Spleen (tissue), 7 donors: ENCODE results near the gene GLP1R.

Experiments used
- CTCF ChIP-seq, 11 experiments: fragments of 200-600 bp in 7 of 11; fragments of 450-650 bp in 4 of 11; sonication (generic) in 4 of 11; IDR thresholded peaks in 8 of 11; conservative IDR thresholded peaks in 3 of 11; 1 replicate in 7 of 11; 2 replicates in 4 of 11; pipeline versions ENCODE4 v1.4.0 to v1.8.0; 2016 to 2021; ENCODE audit warnings: antibody characterized with exemption in 11 of 11, inconsistent platforms in 4 of 11, mild to moderate bottlenecking in 1 of 11
- POLR2A ChIP-seq, 3 donors: fragments of 450-650 bp; IDR thresholded peaks; one replicate each; pipeline ENCODE4 v1.5.1; 2017; ENCODE audit warnings: antibody characterized with exemption in 3 of 3, mild to moderate bottlenecking in 1 of 3
- donor health status: DM: no; HTN: no; CAD: no; lungs with moderate emphysema.
- donor health status: DM: no; HTN: no; CAD: no.
- donor health status: DM: no; HTN: no; CAD: no.

- TF ChIP-seq POLR2A (IDR thresholded peaks at IDR 0.05) (no peak), CTCF (IDR thresholded peaks at IDR 0.05 in 8 of 11, conservative IDR thresholded peaks at IDR 0.05 in 3 of 11) (no peak)
Observed at GRCh38 chr6:39037707-39038106, 10.9 kb upstream of the GLP1R start.
